ACC112 (cell line): ENCODE data around the gene DLG2.

ENCODE experiments used
- H2AFZ ChIP-seq: fragments of 200-600 bp; sonication (generic); one replicate; pipeline ENCODE4 v1.6.0; 2017; ENCODE audit warnings: antibody characterized with exemption, low read length; ENCODE audit not compliant: unreplicated experiment
- H3K27ac ChIP-seq: fragments of 200-600 bp; sonication (generic); 2 replicates; pipeline ENCODE4 v1.5.1; 2014; ENCODE audit warnings: low read depth, mild to moderate bottlenecking, antibody characterized with exemption, low read length, moderate library complexity
- H3K27me3 ChIP-seq: fragments of 200-600 bp; sonication (generic); 2 replicates; pipeline ENCODE4 v1.6.1; 2014; ENCODE audit warnings: mild to moderate bottlenecking, antibody characterized with exemption, low read length, moderate library complexity, mixed read lengths; ENCODE audit not compliant: insufficient read depth
- H3K36me3 ChIP-seq: fragments of 200-600 bp; sonication (generic); 2 replicates; pipeline ENCODE4 v1.6.1; 2016; ENCODE audit warnings: mild to moderate bottlenecking, antibody characterized with exemption, low read length, moderate library complexity, mixed read lengths; ENCODE audit not compliant: insufficient read depth
- H3K4me1 ChIP-seq: fragments of 200-600 bp; sonication (generic); one replicate; pipeline ENCODE4 v1.6.1; 2016; ENCODE audit warnings: low read length, mixed read lengths; ENCODE audit not compliant: insufficient read depth, unreplicated experiment, control insufficient read depth
- H3K4me3 ChIP-seq: fragments of 200-600 bp; sonication (generic); 2 replicates; pipeline ENCODE4 v1.5.1; 2014; ENCODE audit warnings: mild to moderate bottlenecking, low read depth, low read length
- H3K79me2 ChIP-seq: fragments of 200-600 bp; sonication (generic); one replicate; pipeline ENCODE4 v1.6.0; 2016; ENCODE audit warnings: low read length; ENCODE audit not compliant: control insufficient read depth, unreplicated experiment, insufficient read depth

DLG2 gene

GRCh38 chr11:83972536-83972935 lies 1654.6 kb downstream of the DLG2 start:
- no peaks in the 10 kb centered on the region for H3K36me3 ChIP-seq
- H2AFZ ChIP-seq, result no peak overlapping the region
- no peak overlapping the region for H3K4me3 ChIP-seq
- H3K4me1 ChIP-seq, result no peaks in the 10 kb centered on the region
- H3K79me2 ChIP-seq, result no peaks in the 10 kb centered on the region
- H3K27me3 ChIP-seq, result no peaks in the 10 kb centered on the region
- no peak overlapping the region for H3K27ac ChIP-seq

- H3K36me3 ChIP-seq, result no peaks in the 10 kb centered on the region
- H2AFZ ChIP-seq, result no peak overlapping the region
- no peak overlapping the region for H3K27ac ChIP-seq
- H3K4me1 ChIP-seq, result no peaks in the 10 kb centered on the region
- no peak overlapping the region for H3K4me3 ChIP-seq
- H3K27me3 ChIP-seq, result no peaks in the 10 kb centered on the region
- no peaks in the 10 kb centered on the region for H3K79me2 ChIP-seq
These were observed 1656.1 kb downstream of the DLG2 start for GRCh38 chr11:83971063-83971462.

GRCh38 chr11:83970061-83970671 lies 1657.0 kb downstream of the DLG2 start:
- no peaks in the 10 kb centered on the region for H3K36me3 ChIP-seq
- no peaks in the 10 kb centered on the region for H3K4me1 ChIP-seq
- no peak overlapping the region for H3K27ac ChIP-seq
- H3K4me3 ChIP-seq, result no peak overlapping the region
- no peaks in the 10 kb centered on the region for H3K79me2 ChIP-seq
- no peaks in the 10 kb centered on the region for H3K27me3 ChIP-seq
- no peak overlapping the region for H2AFZ ChIP-seq

- no peak overlapping the region for H2AFZ ChIP-seq
- no peak overlapping the region for H3K27ac ChIP-seq
- H3K36me3 ChIP-seq, result no peaks in the 10 kb centered on the region
- H3K4me1 ChIP-seq, result no peaks in the 10 kb centered on the region
- no peak overlapping the region for H3K4me3 ChIP-seq
- H3K27me3 ChIP-seq, result no peaks in the 10 kb centered on the region
- no peaks in the 10 kb centered on the region for H3K79me2 ChIP-seq
These were observed 1669.9 kb downstream of the DLG2 start for GRCh38 chr11:83957038-83957900.

GRCh38 chr11:83956119-83956697 lies 1670.9 kb downstream of the DLG2 start:
- no peaks in the 10 kb centered on the region for H3K79me2 ChIP-seq
- no peak overlapping the region for H2AFZ ChIP-seq
- no peaks in the 10 kb centered on the region for H3K4me1 ChIP-seq
- H3K36me3 ChIP-seq, result no peaks in the 10 kb centered on the region
- no peak overlapping the region for H3K27ac ChIP-seq
- H3K4me3 ChIP-seq, result no peak overlapping the region
- no peaks in the 10 kb centered on the region for H3K27me3 ChIP-seq

- H3K4me1 ChIP-seq, result no peaks in the 10 kb centered on the region
- no peaks in the 10 kb centered on the region for H3K27me3 ChIP-seq
- H3K36me3 ChIP-seq, result no peaks in the 10 kb centered on the region
- H3K27ac ChIP-seq, result no peak overlapping the region
- no peak overlapping the region for H2AFZ ChIP-seq
- H3K79me2 ChIP-seq, result no peaks in the 10 kb centered on the region
- H3K4me3 ChIP-seq, result no peak overlapping the region
These were observed 1672.4 kb downstream of the DLG2 start for GRCh38 chr11:83954780-83955179.

- no peaks in the 10 kb centered on the region for H3K4me1 ChIP-seq
- no peak overlapping the region for H3K27ac ChIP-seq
- no peak overlapping the region for H2AFZ ChIP-seq
- H3K4me3 ChIP-seq, result no peak overlapping the region
- no peaks in the 10 kb centered on the region for H3K36me3 ChIP-seq
- no peaks in the 10 kb centered on the region for H3K27me3 ChIP-seq
- no peaks in the 10 kb centered on the region for H3K79me2 ChIP-seq
These were observed 1675.6 kb downstream of the DLG2 start for GRCh38 chr11:83951521-83951920.

GRCh38 chr11:83948200-83948599 lies 1678.9 kb downstream of the DLG2 start:
- no peak overlapping the region for H3K4me3 ChIP-seq
- no peaks in the 10 kb centered on the region for H3K4me1 ChIP-seq
- no peaks in the 10 kb centered on the region for H3K36me3 ChIP-seq
- H3K27ac ChIP-seq, result no peak overlapping the region
- H3K79me2 ChIP-seq, result no peaks in the 10 kb centered on the region
- H3K27me3 ChIP-seq, result no peaks in the 10 kb centered on the region
- no peak overlapping the region for H2AFZ ChIP-seq

GRCh38 chr11:83945976-83946375 lies 1681.2 kb downstream of the DLG2 start:
- no peaks in the 10 kb centered on the region for H3K4me1 ChIP-seq
- H3K4me3 ChIP-seq, result no peak overlapping the region
- H3K36me3 ChIP-seq, result no peaks in the 10 kb centered on the region
- H3K27me3 ChIP-seq, result no peaks in the 10 kb centered on the region
- H3K27ac ChIP-seq, result no peak overlapping the region
- H2AFZ ChIP-seq, result no peak overlapping the region
- no peaks in the 10 kb centered on the region for H3K79me2 ChIP-seq

GRCh38 chr11:83941050-83941449 lies 1686.1 kb downstream of the DLG2 start:
- Histone ChIP-seq H3K36me3 (no peaks in the 10 kb centered on the region), H3K27me3 (no peaks in the 10 kb centered on the region), H3K27ac (no peak overlapping the region), H3K79me2 (no peaks in the 10 kb centered on the region), H3K4me3 (no peak overlapping the region), H3K4me1 (no peaks in the 10 kb centered on the region), H2AFZ (no peak overlapping the region)

GRCh38 chr11:83938148-83938547 lies 1689.0 kb downstream of the DLG2 start:
- Histone ChIP-seq H3K79me2 (no peaks in the 10 kb centered on the region), H3K36me3 (no peaks in the 10 kb centered on the region), H3K27me3 (no peaks in the 10 kb centered on the region), H3K27ac (no peak overlapping the region), H2AFZ (no peak overlapping the region), H3K4me1 (no peaks in the 10 kb centered on the region), H3K4me3 (no peak overlapping the region)
